ENCODE results near the gene RGPD8. TPM values are rescaled to one million over a fixed set of nuclear protein-coding genes. Genes with fewer than 3 reads are reported as not detected.
"Not testable (repeated sequence)": the region's sequence is repeated elsewhere in the genome, so short reads cannot be mapped to it uniquely, and the experiment has no call there.

RGPD8 gene
- total and polyA plus RNA-seq, 2 of the 8 experiments (the other 6 are each of a cell fraction or from before 2014, with no cell fraction given): 0.51 to 8.2 TPM

DNA sequence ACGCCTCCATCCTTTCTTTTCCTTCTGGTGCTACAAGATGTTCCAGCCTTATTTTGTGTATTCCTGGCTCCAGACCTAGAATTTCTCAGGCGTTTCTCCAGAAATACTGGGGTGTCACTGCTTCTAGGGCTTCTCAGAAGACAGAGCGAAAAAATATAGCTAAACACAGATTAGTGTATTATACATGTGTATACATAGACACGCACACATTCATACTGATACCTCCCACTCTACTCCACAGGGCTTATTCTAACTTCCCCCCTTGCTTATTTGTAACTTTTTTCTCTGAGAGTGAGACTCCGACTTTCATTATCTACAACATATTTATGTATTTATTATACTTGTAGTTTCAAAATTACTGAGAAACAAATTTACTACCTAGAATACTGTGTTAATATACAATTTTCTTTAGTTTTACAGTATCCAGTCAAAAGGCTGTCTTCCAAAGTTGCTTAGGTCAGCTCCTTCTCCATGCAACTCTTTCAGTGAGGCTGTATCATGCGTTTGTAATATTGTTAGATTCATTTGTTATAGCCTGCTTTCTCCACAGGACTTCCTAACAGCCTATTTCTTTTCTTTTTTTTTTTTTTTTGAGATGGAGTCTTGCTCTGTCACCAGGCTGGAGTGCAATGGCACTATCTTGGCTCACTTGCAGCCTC lies 5.3 kb upstream of the RGPD8 start:
- DNase-seq (ENCODE audit: low read depth in 1 of 2, low spot score in 2 of 2); H3K14ac ChIP-seq (ENCODE audit: insufficient read length); H4K5ac ChIP-seq (ENCODE audit: insufficient read length, low read depth, low read length); H3K4ac ChIP-seq (replicated peaks; ENCODE audit: insufficient read length, low read depth, low read length); CTCF ChIA-PET (ENCODE audit: partially characterized antibody); H3K23ac ChIP-seq (ENCODE audit: insufficient read length); H3K9ac ChIP-seq (replicated peaks in 1 of 4; ENCODE audit: extremely low read depth in 1 of 4, low read depth in 3 of 4, low read length in 3 of 4); H2BK120ac ChIP-seq (replicated peaks; ENCODE audit: low read depth, low read length); H2BK5ac ChIP-seq (ENCODE audit: low read depth, low read length); H2BK20ac ChIP-seq (ENCODE audit: low read length); H3K4me2 ChIP-seq (ENCODE audit: insufficient read depth in 1 of 2, low read depth in 2 of 2, low read length in 2 of 2); H4K8ac ChIP-seq (ENCODE audit: extremely low read depth, insufficient read depth, low read length); H2AFZ ChIP-seq (ENCODE audit: low read length); H3K79me1 ChIP-seq (ENCODE audit: low read depth, low read length); H3K27ac ChIP-seq (ENCODE audit: low read depth, low read length); H3K4me3 ChIP-seq (ENCODE audit: extremely low read depth in 1 of 4, insufficient read depth in 2 of 4, low read depth in 3 of 4, low read length in 4 of 4); H4K20me1 ChIP-seq (replicated peaks in 1 of 2; ENCODE audit: control insufficient read depth in 1 of 2, insufficient read depth in 2 of 2, low read length in 2 of 2); H3K79me2 ChIP-seq (ENCODE audit: control insufficient read depth in 1 of 2, insufficient read depth in 2 of 2, low read length in 2 of 2); H3K9me3 ChIP-seq (ENCODE audit: insufficient read depth in 2 of 2, low read depth in 1 of 2, low read length in 1 of 2); H2BK12ac ChIP-seq (ENCODE audit: low read depth, low read length); H2AK5ac ChIP-seq (ENCODE audit: low read depth, low read length); H3K56ac ChIP-seq (replicated peaks; ENCODE audit: insufficient read length, low read depth, low read length); POLR2A ChIA-PET (ENCODE audit: partially characterized antibody); H4K91ac ChIP-seq (replicated peaks; ENCODE audit: insufficient read length, low read length); H3K23me2 ChIP-seq (ENCODE audit: low read depth, low read length); H3K18ac ChIP-seq (ENCODE audit: extremely low read depth, low read length); H3K27me3 ChIP-seq (replicated peaks in 1 of 4; ENCODE audit: control insufficient read depth in 3 of 4, extremely low read depth in 1 of 4, insufficient read depth in 3 of 4, low read length in 3 of 4); FAIRE-seq; H3K4me1 ChIP-seq (replicated peaks in 1 of 4; ENCODE audit: control insufficient read depth in 3 of 4, insufficient read depth in 4 of 4, low read length in 3 of 4); H3K36me3 ChIP-seq (ENCODE audit: control insufficient read depth in 2 of 4, insufficient read depth in 4 of 4, low read length in 3 of 4); H2BK15ac ChIP-seq (ENCODE audit: low read length): not testable (repeated sequence)
- WGBS, 2 experiments (ENCODE audit: extremely low coverage in 1 of 2, insufficient coverage in 1 of 2, insufficient read length in 1 of 2, insufficient replicate concordance in 2 of 2, low coverage in 1 of 2, low lambda C conversion rate in 2 of 2, missing lambda C conversion rate in 1 of 2): 87% methylated on average over 6 of the region's 6 CpGs; no CpG with 5 or more reads in 1 of the 2 experiments

DNA sequence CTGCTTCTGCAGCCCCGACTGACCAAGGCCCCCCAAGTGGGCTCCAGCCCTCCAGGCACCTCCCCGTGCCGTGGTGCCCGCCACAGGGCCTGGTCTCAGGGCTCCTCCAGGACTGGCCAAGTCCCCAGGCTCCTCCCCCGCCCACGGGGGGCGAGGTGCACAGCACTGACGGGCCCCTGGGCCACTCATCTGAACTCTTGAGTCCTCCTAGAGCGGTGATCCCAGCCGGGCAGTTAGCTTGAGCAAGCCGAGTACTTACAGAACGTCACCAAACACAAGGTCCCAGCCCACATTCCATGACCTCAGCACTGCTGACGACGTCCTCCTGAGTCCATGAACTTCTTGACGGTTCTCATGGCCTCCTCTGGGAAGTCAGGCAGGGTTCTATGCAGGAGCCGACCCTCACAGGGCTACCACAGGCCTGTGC lies 4.0 kb upstream of the RGPD8 start:
- H3K56ac ChIP-seq (replicated peaks; ENCODE audit: insufficient read length, low read depth, low read length); H3K27me3 ChIP-seq (replicated peaks in 1 of 4; ENCODE audit: control insufficient read depth in 3 of 4, extremely low read depth in 1 of 4, insufficient read depth in 3 of 4, low read length in 3 of 4); H2BK20ac ChIP-seq (ENCODE audit: low read length); H3K9me3 ChIP-seq (ENCODE audit: insufficient read depth in 2 of 2, low read depth in 1 of 2, low read length in 1 of 2); FAIRE-seq; H3K23me2 ChIP-seq (ENCODE audit: low read depth, low read length); H3K79me1 ChIP-seq (ENCODE audit: low read depth, low read length); H3K14ac ChIP-seq (ENCODE audit: insufficient read length); H3K4me2 ChIP-seq (ENCODE audit: insufficient read depth in 1 of 2, low read depth in 2 of 2, low read length in 2 of 2); H2BK5ac ChIP-seq (ENCODE audit: low read depth, low read length); POLR2A ChIA-PET (ENCODE audit: partially characterized antibody); H4K5ac ChIP-seq (ENCODE audit: insufficient read length, low read depth, low read length); H4K20me1 ChIP-seq (replicated peaks in 1 of 2; ENCODE audit: control insufficient read depth in 1 of 2, insufficient read depth in 2 of 2, low read length in 2 of 2); H4K8ac ChIP-seq (ENCODE audit: extremely low read depth, insufficient read depth, low read length); H3K4me3 ChIP-seq (ENCODE audit: extremely low read depth in 1 of 4, insufficient read depth in 2 of 4, low read depth in 3 of 4, low read length in 4 of 4); H2BK120ac ChIP-seq (replicated peaks; ENCODE audit: low read depth, low read length); H3K27ac ChIP-seq (ENCODE audit: low read depth, low read length); H3K9ac ChIP-seq (replicated peaks in 1 of 4; ENCODE audit: extremely low read depth in 1 of 4, low read depth in 3 of 4, low read length in 3 of 4); H3K4ac ChIP-seq (replicated peaks; ENCODE audit: insufficient read length, low read depth, low read length); DNase-seq (ENCODE audit: low read depth in 1 of 2, low spot score in 2 of 2); H2BK12ac ChIP-seq (ENCODE audit: low read depth, low read length); CTCF ChIA-PET (ENCODE audit: partially characterized antibody); H2AK5ac ChIP-seq (ENCODE audit: low read depth, low read length); H2BK15ac ChIP-seq (ENCODE audit: low read length); H4K91ac ChIP-seq (replicated peaks; ENCODE audit: insufficient read length, low read length); H2AFZ ChIP-seq (ENCODE audit: low read length); H3K18ac ChIP-seq (ENCODE audit: extremely low read depth, low read length); H3K79me2 ChIP-seq (ENCODE audit: control insufficient read depth in 1 of 2, insufficient read depth in 2 of 2, low read length in 2 of 2); H3K4me1 ChIP-seq (replicated peaks in 1 of 4; ENCODE audit: control insufficient read depth in 3 of 4, insufficient read depth in 4 of 4, low read length in 3 of 4); H3K36me3 ChIP-seq (ENCODE audit: control insufficient read depth in 2 of 4, insufficient read depth in 4 of 4, low read length in 3 of 4); H3K23ac ChIP-seq (ENCODE audit: insufficient read length): not testable (repeated sequence)
- 87% methylated on average over 8 of the region's 16 CpGs; no CpG with 5 or more reads in 1 of the 2 experiments for WGBS, 2 experiments (ENCODE audit: extremely low coverage in 1 of 2, insufficient coverage in 1 of 2, insufficient read length in 1 of 2, insufficient replicate concordance in 2 of 2, low coverage in 1 of 2, low lambda C conversion rate in 2 of 2, missing lambda C conversion rate in 1 of 2)

Data from H1 (cell line).